Hypothalamus (tissue), 51 donors: ENCODE data around the gene RFX5.
A peak's percentile ranks its signal among the peaks of the same experiment; 100 is the strongest.
"Not testable (repeated sequence)": the region's sequence is repeated elsewhere in the genome, so short reads cannot be mapped to it uniquely, and the experiment has no call there.

ENCODE experiments used
- DNase-seq, 51 donors: peaks; one replicate each; lab custom pipeline; 2025; lab: John Stamatoyannopoulos, UW

The RFX5 gene

DNA sequence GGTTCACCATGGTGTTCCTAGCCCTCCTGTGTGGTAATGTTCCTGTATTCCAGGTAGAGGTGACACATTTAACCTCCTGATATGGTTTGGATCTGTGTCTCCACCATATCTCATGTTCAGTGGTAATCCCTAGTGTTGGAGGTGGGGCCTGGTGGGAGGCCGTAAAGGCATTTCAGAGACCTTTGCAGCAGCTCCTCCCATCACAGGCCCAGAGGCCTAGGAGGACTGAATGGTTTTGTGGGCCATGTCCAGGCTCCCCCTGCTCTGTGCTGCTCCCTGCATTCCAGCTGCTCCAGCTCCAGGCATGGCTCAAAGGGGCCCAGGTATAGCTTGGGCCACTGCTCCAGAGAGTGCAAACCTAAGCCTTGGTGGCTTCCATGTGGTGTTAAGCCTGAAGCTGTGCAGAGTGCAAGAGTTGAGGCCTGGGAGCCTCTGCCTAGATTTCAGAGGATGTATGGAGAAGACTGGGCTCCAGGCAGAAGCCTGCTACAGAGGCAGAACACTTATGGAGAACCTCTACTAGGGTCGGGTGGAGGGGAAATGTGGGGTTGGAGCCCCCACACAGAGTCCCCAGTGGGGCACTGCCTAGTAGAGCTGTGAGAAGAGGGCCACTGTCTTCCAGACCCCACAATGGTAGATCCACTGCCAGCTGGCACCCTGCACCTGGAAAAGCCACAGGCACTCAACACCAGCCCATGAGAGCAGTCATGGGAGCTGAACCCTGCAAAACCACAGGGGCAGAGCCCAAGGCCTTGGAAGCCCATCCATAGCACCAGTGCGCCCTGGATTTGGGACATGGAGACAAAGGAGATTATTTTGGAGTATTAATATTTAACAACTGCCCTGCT is 15.5 kb upstream of the RFX5 start:
- no peak for DNase-seq

DNA sequence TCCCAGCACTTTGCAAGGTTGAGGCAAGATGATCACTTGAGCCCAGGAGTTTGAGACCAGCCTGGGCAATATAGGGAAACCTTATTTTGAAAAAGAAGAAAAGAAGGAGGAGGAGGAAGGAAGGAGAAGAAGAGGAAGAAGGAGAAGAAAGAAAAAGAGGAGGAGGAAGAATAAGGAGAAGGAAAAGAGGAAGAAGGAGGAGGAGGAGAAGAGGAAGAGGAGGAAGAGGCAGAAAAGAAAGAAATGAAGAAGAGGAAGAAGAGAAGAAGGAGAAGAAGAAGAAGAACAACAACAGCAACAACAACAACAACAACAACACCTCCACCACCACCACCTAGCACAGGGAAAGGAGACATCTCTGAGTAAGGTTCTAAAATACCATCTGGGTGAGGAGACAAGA is 14.8 kb upstream of the RFX5 start:
- DNase-seq: no peak

DNA sequence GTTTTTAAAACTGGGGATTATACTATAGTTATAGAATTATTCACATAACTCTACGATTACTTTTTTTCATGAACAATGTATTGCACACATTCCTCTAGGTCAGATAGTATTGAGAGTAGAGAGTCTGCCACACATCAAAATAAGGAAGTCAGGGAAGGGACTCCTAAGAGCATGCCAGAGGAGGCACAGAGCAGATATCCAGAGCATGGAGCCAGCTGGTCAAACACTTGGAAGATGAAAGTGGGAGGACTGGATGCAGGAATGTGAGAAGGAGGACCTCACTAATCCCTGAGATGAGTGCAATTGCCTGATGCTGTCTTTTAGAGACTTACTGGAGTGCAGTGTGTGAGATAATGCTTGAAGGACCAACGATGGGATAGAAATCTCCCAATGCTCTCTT is 9.6 kb upstream of the RFX5 start:
- DNase-seq: no peak

DNA sequence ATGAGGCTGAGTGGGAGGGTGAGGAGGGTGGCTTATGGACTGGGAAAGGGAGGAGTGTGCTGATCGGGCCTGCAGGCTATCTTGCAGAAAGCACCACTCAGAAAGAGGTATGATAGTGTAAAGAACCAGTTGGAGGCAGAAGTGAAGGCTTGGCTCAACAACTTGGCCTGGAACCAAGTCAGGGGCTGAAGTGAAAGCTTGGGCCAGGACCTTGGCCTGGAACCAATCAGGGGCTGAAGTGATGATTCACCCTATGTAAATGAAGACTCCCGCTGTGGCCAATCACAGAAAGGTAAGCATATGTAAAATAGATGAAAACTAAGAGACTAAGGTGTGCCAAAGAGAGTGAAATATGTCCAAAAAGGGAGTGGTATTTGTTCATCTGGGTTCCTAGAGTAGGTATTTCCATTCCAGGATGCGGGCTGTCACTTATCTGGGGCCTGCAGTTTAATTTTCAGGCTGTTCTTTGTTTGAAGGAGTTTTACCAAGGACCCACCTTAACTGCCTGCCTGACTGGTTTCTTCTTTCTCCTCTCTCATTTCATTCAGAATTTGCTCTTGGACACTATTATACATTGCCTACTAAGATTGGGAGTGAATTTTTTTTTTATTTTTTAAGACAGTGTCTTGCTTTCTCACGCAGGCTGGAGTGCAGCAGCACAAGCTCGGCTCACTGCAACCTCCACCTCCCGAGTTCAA is 5.1 kb upstream of the RFX5 start:
- DNase-seq: no peak

DNA sequence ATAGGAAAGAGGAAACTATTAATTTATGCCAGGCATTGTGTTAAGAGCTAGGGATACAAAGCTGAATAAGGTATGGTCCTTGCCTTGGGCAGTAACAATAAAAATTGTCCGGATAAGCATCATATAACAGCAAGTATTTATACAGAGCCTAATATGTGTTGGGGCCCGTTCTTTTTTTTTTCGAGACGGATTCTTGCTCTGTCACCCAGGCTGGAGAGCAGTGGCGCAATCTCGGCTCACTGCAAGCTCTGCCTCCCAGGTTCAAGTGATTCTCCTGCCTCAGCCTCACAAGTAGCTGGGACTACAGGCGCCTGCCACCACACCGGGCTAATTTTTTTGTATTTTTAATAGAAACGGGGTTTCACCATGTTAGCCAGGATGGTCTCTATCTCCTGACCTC is 3.3 kb upstream of the RFX5 start:
- not testable (repeated sequence) for DNase-seq

DNA sequence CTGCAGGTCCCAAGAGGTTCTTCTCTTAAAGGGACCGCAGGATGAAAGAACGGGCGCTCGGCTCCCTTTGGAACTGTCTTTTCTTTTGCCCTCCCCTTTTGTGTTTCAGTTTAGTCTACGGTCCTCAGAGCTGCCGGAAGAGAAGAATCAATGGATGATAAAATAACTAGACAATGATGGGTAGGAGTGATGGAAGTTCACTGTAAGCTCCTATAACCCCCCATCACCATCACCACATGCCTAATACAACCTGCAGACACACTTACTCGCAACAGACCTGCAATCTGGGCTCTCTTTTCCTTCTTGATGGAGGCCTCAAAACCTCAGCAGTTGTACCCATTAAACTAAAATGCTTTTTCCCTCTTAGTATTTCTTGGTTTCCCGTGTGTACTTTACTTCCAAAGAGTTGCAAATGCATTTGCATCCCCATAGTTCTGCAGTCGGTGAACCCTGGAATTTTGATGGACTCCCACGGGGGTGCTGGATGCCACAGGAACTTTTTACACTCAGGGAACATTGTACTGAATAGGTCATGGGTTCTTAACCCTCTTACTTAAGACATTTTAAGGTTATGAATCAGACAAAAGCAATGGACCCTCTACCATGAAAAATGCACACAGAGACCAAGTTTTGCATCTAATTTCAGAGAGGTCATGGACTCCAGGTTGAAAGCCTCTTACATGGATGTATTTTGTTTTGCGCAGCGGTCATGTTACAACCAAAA is 633 bp upstream of the RFX5 start:
- no peak for DNase-seq

DNA sequence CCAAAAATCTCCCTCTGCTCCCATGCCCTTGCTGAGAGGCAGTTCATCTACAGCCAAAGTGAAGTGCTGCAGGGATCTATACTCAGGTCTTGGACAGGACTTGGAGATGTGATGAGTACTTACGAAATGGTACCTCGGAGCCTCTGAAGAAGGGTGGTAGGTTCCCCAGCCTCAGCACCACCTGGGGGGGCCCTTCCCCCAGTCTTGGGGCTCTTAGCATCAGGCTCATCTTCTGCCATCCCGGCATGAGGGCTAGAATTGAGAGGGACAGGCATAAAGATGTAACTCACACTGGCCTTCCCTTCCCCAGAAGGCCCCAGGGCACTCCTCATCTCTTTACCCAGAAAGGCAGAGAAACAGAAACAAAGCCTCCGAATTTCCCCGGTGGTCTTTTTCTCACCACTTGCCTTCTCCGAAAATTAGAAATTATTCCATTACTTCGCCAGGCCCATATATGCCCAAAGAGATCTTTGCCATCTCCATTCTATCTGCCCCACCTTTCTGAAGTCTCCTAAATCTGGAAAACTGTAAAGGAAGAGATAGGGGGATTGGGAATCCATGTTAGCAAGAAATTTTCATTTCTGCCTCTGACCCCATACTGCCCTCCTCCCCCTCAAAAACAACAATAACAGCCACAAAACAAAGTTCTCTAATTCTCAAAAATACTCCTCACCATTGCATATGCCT is 827 bp downstream of the RFX5 start:
- peak in 2 of 51 donors; percentile 3 to 9 for DNase-seq

DNA sequence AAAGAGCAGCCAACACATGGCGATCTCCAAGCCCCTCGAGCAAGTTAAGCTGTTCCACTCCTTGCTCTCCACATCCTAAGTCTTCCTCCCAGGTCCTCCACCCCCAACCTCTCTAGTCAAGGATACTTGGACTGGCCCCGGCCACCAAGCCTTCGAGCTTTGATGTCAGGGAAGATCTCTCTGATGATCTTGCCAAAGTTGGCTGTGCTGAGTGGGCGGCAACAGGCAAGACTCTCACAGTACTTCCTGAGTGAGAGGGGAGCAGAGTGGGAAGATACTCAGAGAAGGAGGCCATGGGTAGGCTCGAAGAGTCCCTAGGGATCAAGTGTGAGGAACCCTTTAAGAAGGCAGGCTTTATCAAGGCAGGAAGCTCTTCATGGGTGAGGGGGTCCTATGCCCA is 2.8 kb downstream of the RFX5 start:
- no peak for DNase-seq

DNA sequence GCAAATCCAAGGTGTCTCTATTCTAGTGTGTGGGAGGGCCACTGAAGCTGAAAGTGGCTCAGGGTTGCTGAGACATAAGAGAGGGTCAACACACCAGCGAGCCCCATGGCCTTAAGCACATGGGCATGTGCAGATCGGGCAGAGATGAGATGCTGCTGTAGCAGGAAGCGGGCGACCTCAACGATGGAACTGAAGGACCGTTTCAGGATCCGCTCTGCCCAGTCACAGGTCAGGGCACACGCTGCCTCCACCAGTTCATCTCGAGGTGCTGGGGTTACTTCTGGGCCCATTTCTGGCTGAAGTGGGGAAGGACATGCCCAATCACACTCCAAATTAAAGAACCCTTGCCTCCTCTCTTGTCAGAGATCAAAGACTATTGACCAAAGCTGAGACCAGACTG is 3.5 kb downstream of the RFX5 start:
- DNase-seq: no peak

DNA sequence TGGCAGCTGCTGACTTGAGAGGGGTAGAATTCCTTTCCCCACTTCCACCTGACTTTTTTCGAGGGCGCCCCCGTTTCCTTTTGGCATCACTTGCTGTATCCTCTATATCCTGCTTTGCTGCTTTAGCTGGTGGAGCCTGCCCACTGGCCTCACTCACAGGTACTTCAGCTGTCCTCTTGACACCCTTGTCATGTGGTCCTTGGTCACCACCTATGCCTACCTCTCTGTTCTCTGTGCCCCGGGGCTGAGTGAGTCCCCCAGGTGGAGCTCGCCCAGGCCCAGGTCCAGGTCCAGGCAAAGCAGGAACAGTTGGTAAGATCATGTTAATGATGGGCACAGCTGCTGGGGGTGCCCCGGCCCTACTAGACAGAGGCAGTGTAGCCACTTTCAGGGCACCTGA is 4.5 kb downstream of the RFX5 start:
- DNase-seq: no peak

DNA sequence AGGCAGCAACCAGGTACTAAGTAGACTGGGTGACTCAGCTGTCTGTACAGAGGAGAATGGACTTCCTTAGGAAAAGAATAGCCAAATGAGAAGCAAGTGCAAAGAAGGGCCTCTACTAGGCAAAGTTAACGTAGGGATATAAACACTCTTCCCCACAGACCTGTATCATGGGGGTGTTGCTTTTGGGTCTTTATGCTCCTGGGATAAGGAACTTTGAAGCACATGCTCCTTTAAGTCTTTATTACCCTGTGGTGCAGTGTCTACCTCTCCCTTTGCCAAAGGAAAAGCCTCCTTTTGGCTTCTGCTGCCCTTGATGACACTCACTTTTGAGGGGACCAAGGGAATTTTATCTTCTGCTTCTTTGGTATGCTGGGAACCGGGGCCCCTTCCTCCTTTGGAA is 5.0 kb downstream of the RFX5 start:
- DNase-seq: no peak

DNA sequence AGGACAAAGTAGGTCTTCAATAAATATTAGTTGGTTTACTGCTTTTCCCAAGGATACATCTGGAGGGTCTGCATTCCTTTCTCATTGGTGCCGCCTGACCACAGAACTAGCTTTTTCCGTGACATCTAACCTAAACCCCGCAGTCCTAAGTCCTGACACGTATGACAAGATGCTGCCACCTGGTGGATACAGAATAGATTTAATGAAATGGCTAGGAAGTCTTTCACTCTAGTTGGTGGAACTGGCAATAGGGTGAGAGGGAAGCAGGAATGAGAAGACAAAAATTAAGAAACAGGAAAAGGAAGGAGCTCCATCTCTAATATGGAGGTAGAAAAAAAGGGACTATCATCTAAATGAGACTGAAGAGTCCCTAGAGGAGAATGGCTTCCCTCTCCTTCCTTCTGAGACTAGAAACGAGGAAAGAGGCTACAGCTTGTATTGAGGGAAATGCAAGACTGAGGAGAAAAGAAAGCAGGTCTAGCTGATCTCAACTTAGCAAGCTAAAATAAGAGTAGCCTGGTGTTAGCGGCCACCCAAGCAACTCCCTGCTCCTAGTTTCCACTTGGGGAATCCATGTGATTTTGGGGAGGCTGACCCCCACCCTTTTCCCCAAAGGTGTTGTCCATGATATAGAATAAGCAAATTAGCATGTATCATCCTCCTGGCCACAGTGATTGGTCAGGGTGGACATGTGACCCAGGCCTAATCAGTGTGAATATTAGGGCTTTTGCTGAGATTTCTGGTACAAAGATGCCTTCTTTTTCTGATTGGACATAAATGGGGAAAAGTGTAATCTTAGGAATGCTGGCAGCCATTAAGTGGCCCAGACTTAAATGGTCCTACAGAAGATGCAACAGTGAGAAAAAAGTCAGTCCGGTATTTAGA is 5.9 kb downstream of the RFX5 start:
- peak in 29 of 51 donors; percentile 1 to 88 (median 35) for DNase-seq

DNA sequence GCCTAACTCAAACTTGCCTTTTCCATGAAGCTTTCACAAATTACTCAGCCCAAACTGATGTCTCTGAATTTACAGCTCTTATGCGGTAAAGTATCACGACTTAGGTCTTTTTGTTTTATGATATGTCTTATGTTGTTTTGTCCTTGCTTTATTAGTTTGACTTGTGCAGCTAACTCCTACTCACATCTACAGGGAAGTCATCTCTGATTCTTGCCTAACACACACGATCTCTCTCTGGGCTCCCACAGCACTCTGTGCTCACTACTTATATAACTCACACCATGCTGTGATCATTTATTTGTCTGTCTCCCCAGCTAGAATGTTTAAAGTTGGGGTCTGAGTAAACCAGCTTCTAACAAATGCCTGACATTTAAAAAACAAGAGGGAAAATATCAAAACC is 10.5 kb downstream of the RFX5 start:
- no peak for DNase-seq

DNA sequence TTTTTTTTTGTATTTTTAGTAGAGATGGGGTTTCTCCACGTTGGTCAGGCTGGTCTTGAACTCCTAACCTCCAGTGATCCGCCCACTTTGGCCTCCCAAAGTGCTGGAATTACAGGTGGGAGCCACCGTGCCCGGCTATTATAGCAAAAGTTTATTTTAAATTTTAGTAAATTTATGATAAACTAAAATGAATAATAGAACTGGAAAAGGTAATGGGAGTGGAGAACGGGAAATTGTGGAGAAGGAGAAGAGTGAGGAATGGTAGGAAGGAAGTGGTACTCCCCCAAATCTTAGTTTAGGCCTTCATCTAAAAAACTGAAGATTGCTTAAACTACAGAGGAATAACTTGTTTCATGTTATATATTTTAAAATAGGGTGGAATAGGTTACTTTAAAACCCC is 12.2 kb downstream of the RFX5 start:
- no peak for DNase-seq

DNA sequence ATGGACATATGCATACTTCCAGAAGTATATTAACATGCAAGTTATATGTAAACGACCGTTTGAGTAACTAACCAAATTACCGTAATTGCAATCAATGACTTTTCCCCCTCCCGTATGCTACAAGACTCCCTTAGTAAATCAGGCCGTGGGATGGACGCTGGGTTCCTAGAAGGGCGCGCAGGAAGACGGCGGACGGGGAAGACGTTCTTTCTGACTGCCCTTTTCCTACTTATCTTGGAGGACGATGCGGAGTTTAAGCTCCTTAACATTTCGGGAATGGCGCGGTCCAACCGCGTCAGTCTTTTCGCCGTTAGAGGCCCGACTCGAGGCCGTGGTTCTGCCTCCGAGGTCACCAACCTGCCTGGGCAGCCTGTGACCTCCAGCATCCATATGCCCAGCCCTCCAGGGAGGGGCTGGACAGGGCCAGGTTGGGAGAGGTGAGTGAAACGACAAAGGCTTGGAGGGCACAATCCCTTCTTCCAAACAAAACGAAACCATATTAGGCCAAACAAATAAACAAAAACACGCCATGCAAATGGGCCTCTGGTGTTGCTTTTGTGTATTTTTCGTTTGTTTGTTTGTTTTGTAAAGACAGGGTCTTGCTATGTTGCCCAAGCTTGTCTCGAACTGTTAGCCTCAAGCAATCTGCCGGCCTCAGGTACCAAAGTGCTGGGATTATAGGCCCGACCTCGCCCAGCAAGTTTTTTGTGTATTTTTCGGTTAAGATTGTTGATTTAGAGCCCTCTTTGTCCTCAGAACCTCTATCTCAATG is 19.0 kb downstream of the RFX5 start:
- peak in 16 of 51 donors; percentile 24 to 65 (median 42) for DNase-seq

DNA sequence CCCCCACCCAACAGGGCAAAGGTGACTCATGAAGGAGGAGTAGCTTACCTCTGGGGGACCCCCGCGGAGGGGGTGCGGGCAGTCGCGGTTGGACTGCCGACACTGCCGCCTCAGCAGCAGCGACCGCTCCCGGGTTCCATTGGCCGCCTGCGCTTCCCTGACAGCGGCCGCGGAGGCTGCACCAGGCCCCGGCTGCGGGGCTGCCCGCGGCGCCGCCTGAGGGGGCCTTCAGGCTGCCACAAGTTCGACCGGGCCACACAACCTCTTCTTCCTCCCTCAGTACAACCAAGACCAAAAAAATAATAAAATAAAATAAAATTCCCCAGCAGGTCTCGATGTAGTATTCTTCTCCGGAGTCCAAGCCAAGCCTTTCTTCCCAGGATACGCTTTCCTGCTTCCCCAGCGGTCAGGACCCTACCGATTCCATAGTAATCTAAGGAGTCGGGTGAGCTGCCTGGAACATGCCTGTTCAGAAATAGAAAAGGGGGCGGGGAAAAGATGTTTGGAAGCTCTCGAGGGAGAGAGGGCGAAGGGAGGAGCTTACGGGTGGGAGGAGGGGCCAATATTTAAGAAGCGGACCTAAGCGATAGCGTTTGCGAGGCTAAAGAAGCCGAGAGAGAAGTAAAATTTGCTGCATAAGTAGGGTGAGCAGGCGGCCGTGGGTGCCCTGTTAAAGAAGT is 19.7 kb downstream of the RFX5 start, which contains the start of gene PI4KB:
TSS of gene PI4KB (minus strand) at position 194 of the 680 bp plus-strand sequence. CDS start 10,935 bp downstream, outside the sequence.
- DNase-seq: peak; percentile 46 to 97 (median 81)

DNA sequence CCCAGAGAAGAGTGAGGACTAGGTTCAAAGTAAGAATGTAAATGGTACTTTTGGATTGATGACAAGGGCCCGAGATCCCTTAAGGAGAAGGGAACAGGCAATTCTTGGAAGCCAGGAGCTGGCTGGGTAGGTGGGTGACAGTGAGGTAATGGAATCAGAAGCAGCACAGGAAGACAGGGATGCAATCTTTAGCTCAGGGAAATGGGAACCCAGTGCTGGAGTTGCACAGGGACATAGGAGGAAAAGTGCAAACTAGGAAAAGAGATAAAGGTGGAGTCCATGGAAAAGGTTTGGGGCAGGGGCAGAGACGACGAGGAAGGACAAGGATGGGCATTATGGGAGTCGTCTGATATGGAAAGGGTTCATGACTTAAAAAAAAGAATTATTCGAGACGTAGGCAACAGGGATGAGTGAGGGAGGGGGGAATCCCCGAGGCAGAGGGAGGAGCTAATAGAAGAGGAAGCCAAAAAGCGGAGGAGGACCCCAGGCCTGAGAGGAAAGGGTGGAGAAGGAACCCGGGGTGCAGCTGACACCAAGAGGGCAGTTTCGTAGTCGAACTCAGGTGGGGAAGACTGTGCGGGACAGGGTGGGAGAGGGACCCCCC is 20.3 kb downstream of the RFX5 start:
- peak in 19 of 51 donors; percentile 29 to 84 (median 54) for DNase-seq
